ENCODE results near the gene GRIK4. TPM values are rescaled to one million over a fixed set of nuclear protein-coding genes. Genes with fewer than 3 reads are reported as not detected.

GRIK4 gene
- polyA plus RNA-seq, 1 donor from 2014 or later = 3.4 TPM

GRCh38 chr11:120676991-120677390 lies 165.4 kb downstream of the GRIK4 start:
- H3K27ac ChIP-seq (ENCODE audit: low read length) = no peak overlapping the region
- H2AFZ ChIP-seq (ENCODE audit: low read depth, low read length) = no peak overlapping the region
- no peaks in the 10 kb centered on the region for H3K79me2 ChIP-seq (replicated peaks; ENCODE audit: insufficient read depth, low read length)
- H3K9me2 ChIP-seq (ENCODE audit: insufficient read depth, low read length) = no peaks in the 10 kb centered on the region
- no peaks in the 10 kb centered on the region for H3K27me3 ChIP-seq (ENCODE audit: insufficient read depth, low read depth, low read length)
- H3K36me3 ChIP-seq (ENCODE audit: insufficient read depth, low read length) = no peaks in the 10 kb centered on the region
- no peak overlapping the region for H3K9ac ChIP-seq (ENCODE audit: low read length)
- no peaks in the 10 kb centered on the region for H3F3A ChIP-seq (ENCODE audit: insufficient read depth, low read length, poor library complexity, severe bottlenecking)
- no peaks in the 10 kb centered on the region for H4K20me1 ChIP-seq (ENCODE audit: insufficient read depth)
- H3K9me3 ChIP-seq (ENCODE audit: low read length) = no peaks in the 10 kb centered on the region
- H3K4me2 ChIP-seq (ENCODE audit: low read length) = no peak overlapping the region
- no peak for TF ChIP-seq MXI1 (conservative IDR thresholded peaks at IDR 0.05; ENCODE audit: poor library complexity, severe bottlenecking)
- no peak for TF ChIP-seq POLR2AphosphoS5 (IDR thresholded peaks at IDR 0.05)
- TF ChIP-seq RAD21 (conservative IDR thresholded peaks at IDR 0.05) = no peak
- TF ChIP-seq CTCF (IDR thresholded peaks at IDR 0.05; ENCODE audit: poor library complexity, severe bottlenecking) = no peak
- TF ChIP-seq SMC3 (conservative IDR thresholded peaks at IDR 0.05; ENCODE audit: poor library complexity) = no peak
- TF ChIP-seq EZH2 (IDR thresholded peaks at IDR 0.05; ENCODE audit: borderline replicate concordance, insufficient read depth, low read length, poor library complexity, severe bottlenecking) = no peak
- no peak for TF ChIP-seq EP300 (conservative IDR thresholded peaks at IDR 0.05; ENCODE audit: poor library complexity, severe bottlenecking)
- TF ChIP-seq REST (IDR thresholded peaks at IDR 0.05; ENCODE audit: borderline replicate concordance) = no peak
- TF ChIP-seq TAF1 (IDR thresholded peaks at IDR 0.05; ENCODE audit: low read depth) = no peak
- no peak overlapping the region for H3K4me3 ChIP-seq (ENCODE audit: low read length)

- Histone ChIP-seq H3K27me3 (ENCODE audit: insufficient read depth, low read depth, low read length) (no peaks in the 10 kb centered on the region), H3F3A (ENCODE audit: insufficient read depth, low read length, poor library complexity, severe bottlenecking) (no peaks in the 10 kb centered on the region), H3K27ac (ENCODE audit: low read length) (no peak overlapping the region), H3K9ac (ENCODE audit: low read length) (no peak overlapping the region), H4K20me1 (ENCODE audit: insufficient read depth) (no peaks in the 10 kb centered on the region), H3K9me3 (ENCODE audit: low read length) (no peaks in the 10 kb centered on the region), H3K9me2 (ENCODE audit: insufficient read depth, low read length) (no peaks in the 10 kb centered on the region), H3K4me3 (ENCODE audit: low read length) (no peak overlapping the region), H3K36me3 (ENCODE audit: insufficient read depth, low read length) (no peaks in the 10 kb centered on the region), H2AFZ (ENCODE audit: low read depth, low read length) (no peak overlapping the region), H3K79me2 (replicated peaks; ENCODE audit: insufficient read depth, low read length) (no peaks in the 10 kb centered on the region), H3K4me2 (ENCODE audit: low read length) (no peak overlapping the region)
- TF ChIP-seq SMC3 (conservative IDR thresholded peaks at IDR 0.05; ENCODE audit: poor library complexity) (no peak), TAF1 (IDR thresholded peaks at IDR 0.05; ENCODE audit: low read depth) (no peak), POLR2AphosphoS5 (IDR thresholded peaks at IDR 0.05) (no peak)
These were observed 168.8 kb downstream of the GRIK4 start for GRCh38 chr11:120680322-120680721.

Data from neural cell (in vitro differentiated cells).